ENCODE measurements around the gene SYDE2. TPM values are rescaled to one million over a fixed set of nuclear protein-coding genes. Genes with fewer than 3 reads are reported as not detected.
"Not testable (repeated sequence)": the region's sequence is repeated elsewhere in the genome, so short reads cannot be mapped to it uniquely, and the experiment has no call there.

SYDE2 gene, protein sequence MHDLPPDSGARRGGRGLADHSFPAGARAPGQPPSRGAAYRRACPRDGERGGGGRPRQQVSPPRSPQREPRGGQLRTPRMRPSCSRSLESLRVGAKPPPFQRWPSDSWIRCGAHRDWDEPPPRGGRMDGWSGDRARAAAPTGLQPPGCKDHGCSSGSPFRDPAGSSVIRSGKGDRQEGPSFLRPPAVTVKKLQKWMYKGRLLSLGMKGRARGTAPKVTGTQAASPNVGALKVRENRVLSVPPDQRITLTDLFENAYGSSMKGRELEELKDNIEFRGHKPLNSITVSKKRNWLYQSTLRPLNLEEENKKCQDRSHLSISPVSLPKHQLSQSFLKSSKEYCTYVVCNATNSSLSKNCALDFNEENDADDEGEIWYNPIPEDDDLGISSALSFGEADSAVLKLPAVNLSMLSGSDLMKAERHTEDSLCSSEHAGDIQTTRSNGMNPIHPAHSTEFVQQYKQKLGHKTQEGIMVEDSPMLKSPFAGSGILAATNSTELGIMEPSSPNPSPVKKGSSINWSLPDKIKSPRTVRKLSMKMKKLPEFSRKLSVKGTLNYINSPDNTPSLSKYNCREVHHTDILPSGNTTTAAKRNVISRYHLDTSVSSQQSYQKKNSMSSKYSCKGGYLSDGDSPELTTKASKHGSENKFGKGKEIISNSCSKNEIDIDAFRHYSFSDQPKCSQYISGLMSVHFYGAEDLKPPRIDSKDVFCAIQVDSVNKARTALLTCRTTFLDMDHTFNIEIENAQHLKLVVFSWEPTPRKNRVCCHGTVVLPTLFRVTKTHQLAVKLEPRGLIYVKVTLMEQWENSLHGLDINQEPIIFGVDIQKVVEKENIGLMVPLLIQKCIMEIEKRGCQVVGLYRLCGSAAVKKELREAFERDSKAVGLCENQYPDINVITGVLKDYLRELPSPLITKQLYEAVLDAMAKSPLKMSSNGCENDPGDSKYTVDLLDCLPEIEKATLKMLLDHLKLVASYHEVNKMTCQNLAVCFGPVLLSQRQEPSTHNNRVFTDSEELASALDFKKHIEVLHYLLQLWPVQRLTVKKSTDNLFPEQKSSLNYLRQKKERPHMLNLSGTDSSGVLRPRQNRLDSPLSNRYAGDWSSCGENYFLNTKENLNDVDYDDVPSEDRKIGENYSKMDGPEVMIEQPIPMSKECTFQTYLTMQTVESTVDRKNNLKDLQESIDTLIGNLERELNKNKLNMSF
- 1 to 10 TPM; 4.5 to 9.2 (median 5.8) TPM for total RNA-seq
- total RNA-seq (2013), result 8.1 TPM
- 7.0 to 21.7 (median 11.7) reads per million in 29 experiments for total RNA-seq

DNA sequence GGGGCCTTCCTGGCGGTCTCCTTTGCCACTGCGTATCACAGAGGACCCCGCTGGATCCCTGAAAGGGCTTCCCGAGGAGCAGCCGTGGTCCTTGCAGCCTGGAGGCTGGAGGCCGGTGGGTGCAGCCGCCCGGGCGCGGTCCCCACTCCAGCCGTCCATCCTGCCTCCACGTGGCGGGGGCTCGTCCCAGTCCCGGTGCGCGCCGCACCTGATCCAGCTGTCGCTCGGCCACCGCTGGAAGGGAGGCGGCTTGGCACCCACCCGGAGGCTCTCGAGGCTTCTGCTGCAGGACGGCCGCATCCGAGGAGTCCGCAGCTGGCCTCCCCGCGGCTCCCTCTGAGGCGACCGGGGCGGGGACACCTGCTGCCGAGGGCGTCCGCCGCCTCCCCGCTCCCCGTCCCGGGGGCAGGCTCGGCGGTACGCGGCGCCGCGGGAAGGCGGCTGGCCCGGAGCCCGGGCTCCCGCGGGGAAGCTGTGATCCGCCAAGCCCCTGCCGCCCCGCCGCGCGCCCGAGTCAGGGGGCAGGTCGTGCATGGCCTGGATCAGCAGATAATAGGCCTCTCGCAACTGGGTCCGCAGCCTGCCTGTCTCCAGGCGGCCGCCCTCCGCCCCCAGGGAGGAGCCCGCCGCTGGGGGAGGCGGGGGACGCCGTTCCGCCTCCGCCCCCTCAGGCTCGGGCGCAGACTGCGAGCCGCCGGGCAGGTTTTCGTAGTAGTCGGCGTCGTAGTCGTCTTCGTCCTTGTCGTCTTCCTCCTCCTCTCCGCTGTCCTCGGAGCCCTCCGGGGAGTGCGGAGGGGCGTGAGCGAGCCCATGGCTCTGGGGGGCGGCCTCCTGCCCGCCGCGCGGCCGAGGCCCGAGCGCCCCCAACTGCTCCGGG, at the start of gene SYDE2:
Gene SYDE2, minus strand, starts transcription at position 554 of the 877 bp plus-strand sequence. Its CDS starts 20 bp downstream, at position 534.
- H3K27me3 ChIP-seq (replicated peaks in 1 of 2; ENCODE audit: control insufficient read depth in 2 of 2, extremely low read depth in 1 of 2, insufficient read depth in 2 of 2, low read length in 1 of 2), result peaks cover 5 to 17% of the 10 kb centered on the region in 2 experiments

DNA sequence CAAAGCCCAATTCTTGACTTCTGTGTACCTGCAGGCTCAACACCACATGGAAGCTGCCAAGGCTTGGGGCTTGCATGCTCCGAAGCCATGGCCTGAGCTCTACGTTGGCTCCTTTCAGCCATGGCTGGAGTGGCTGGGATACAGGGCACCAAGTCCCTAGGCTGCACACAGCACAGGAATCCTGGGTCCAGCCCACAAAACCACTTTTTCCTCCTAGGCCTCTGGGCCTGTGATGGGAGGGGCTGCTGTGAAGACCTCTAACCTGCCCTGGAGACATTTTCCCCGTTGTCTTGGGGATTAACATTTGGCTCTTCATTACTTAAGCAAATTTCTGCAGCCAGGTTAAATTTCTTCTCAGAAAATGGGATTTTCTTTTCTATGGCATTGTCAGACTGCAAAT, 48.2 kb upstream of the SYDE2 start:
- Mint-ChIP-seq H3K4me1 (peaks cover 15 to 20% (median 15%) of the 10 kb centered on the region in 3 donors), H3K36me3 (peaks cover 23% of the 10 kb centered on the region)
- not testable (repeated sequence) for H3K9me3 ChIP-seq; H3K27me3 ChIP-seq (replicated peaks in 1 of 2; ENCODE audit: control insufficient read depth in 2 of 2, extremely low read depth in 1 of 2, insufficient read depth in 2 of 2, low read length in 1 of 2); H3K27me3 Mint-ChIP-seq; H3K4me3 Mint-ChIP-seq; DNase-seq; H3K27ac ChIP-seq (ENCODE audit: low read length); H3K9me3 Mint-ChIP-seq; H3K4me3 ChIP-seq (ENCODE audit: control insufficient read depth in 1 of 2, extremely low read depth in 1 of 2, low read length in 1 of 2); H3K27ac Mint-ChIP-seq; H3K4me1 ChIP-seq (ENCODE audit: control insufficient read depth in 1 of 2, extremely low read depth in 1 of 2, insufficient read depth in 2 of 2, low read length in 2 of 2); ATAC-seq (replicated peaks in 1 of 4)
- H3K36me3 ChIP-seq (ENCODE audit: control insufficient read depth in 2 of 2, extremely low read depth in 1 of 2, insufficient read depth in 1 of 2, low read length in 1 of 2), result peaks cover 0 to 15% of the 10 kb centered on the region in 2 donors
- 100% methylated on average over 1 of the region's 3 CpGs for WGBS (ENCODE audit: insufficient coverage)
- CTCF ChIA-PET, result interaction anchor here in 1 of 2 donors (1.1 to 3.0 kb wide), 2 partner anchors 10 to 304 kb away, joined by 3 to 8 read pairs; no protein-coding TSS in a partner anchor
- POLR2A ChIA-PET, result interaction anchor here in 1 of 2 donors (0.6 kb wide), 1 partner anchor 196 kb away, joined by 3 read pairs; no protein-coding TSS in a partner anchor

More for the DNA sequence above, at the start of gene SYDE2:
- H3K36me3 Mint-ChIP-seq, result peaks cover 3% of the 10 kb centered on the region
- WGBS (ENCODE audit: insufficient coverage), result under 1% methylated on average over 99 of the region's 99 CpGs
- H3K9me3 Mint-ChIP-seq, result no peaks in the 10 kb centered on the region
- Histone ChIP-seq H3K27ac (ENCODE audit: low read length) (peak within 1 kb of the TSS; percentile 49), H3K4me3 (ENCODE audit: control insufficient read depth in 1 of 2, extremely low read depth in 1 of 2, low read length in 1 of 2) (peak within 1 kb of the TSS; percentile 63 to 68), H3K9me3 (no peaks in the 10 kb centered on the region), H3K4me1 (ENCODE audit: control insufficient read depth in 1 of 2, extremely low read depth in 1 of 2, insufficient read depth in 2 of 2, low read length in 2 of 2) (peaks cover 3 to 10% of the 10 kb centered on the region in 2 experiments), H3K36me3 (ENCODE audit: control insufficient read depth in 2 of 2, extremely low read depth in 1 of 2, insufficient read depth in 1 of 2, low read length in 1 of 2) (no peaks in the 10 kb centered on the region)
- peak; percentile 64 to 88 (median 77) for DNase-seq
- CTCF ChIA-PET, result interaction anchor here (0.6 to 1.7 kb wide), 9 partner anchors 9 to 151 kb away, joined by 3 to 7 read pairs (median 4); partner anchors contain the start of gene C1orf52 (in 1 of the 2)
- peaks cover 41 to 47% (median 44%) of the 10 kb centered on the region in 3 donors for H3K4me1 Mint-ChIP-seq
- POLR2A ChIA-PET, result interaction anchor here in 1 of 2 donors (0.5 to 1.0 kb wide), 5 partner anchors 9 to 497 kb away, joined by 3 to 24 read pairs (median 4); partner anchors contain the start of gene BCL10
- peak; percentile 82 to 88 (median 84) for ATAC-seq (replicated peaks in 1 of 4)
- peak within 1 kb of the TSS; percentile 96 to 98 (median 98) for H3K4me3 Mint-ChIP-seq
- peaks cover 0 to 8% of the 10 kb centered on the region in 2 donors for H3K27me3 Mint-ChIP-seq
- H3K27ac Mint-ChIP-seq, result peak within 1 kb of the TSS; percentile 98 to 99

GRCh38 chr1:85245891-85246290, 45.1 kb upstream of the SYDE2 start:
- H3K4me3 Mint-ChIP-seq, result no peak overlapping the region
- Histone ChIP-seq H3K4me1 (ENCODE audit: control insufficient read depth in 1 of 2, extremely low read depth in 1 of 2, insufficient read depth in 2 of 2, low read length in 2 of 2) (no peaks in the 10 kb centered on the region), H3K9me3 (no peaks in the 10 kb centered on the region), H3K27me3 (replicated peaks in 1 of 2; ENCODE audit: control insufficient read depth in 2 of 2, extremely low read depth in 1 of 2, insufficient read depth in 2 of 2, low read length in 1 of 2) (no peaks in the 10 kb centered on the region), H3K27ac (ENCODE audit: low read length) (no peak overlapping the region), H3K36me3 (ENCODE audit: control insufficient read depth in 2 of 2, extremely low read depth in 1 of 2, insufficient read depth in 1 of 2, low read length in 1 of 2) (peaks cover 0 to 1% of the 10 kb centered on the region in 2 donors), H3K4me3 (ENCODE audit: control insufficient read depth in 1 of 2, extremely low read depth in 1 of 2, low read length in 1 of 2) (no peak overlapping the region)
- peaks cover 4 to 15% (median 4%) of the 10 kb centered on the region in 3 donors for H3K4me1 Mint-ChIP-seq
- CTCF ChIA-PET, result interaction anchor here in 1 of 2 donors (1.7 kb wide), 1 partner anchor 14 kb away, joined by 5 read pairs; the partner anchor contains the start of gene C1orf52
- POLR2A ChIA-PET, result no interaction called here
- WGBS (ENCODE audit: insufficient coverage), result 86% methylated on average over 1 of the region's 1 CpG
- peaks cover 13% of the 10 kb centered on the region for H3K36me3 Mint-ChIP-seq
- H3K27ac Mint-ChIP-seq, result no peak overlapping the region
- DNase-seq (no peak), ATAC-seq (replicated peaks in 1 of 4) (no peak)
- H3K27me3 Mint-ChIP-seq, result no peaks in the 10 kb centered on the region
- no peaks in the 10 kb centered on the region for H3K9me3 Mint-ChIP-seq

GRCh38 chr1:85245456-85245855, 44.6 kb upstream of the SYDE2 start:
- Histone ChIP-seq H3K27me3 (replicated peaks in 1 of 2; ENCODE audit: control insufficient read depth in 2 of 2, extremely low read depth in 1 of 2, insufficient read depth in 2 of 2, low read length in 1 of 2) (no peaks in the 10 kb centered on the region), H3K4me1 (ENCODE audit: control insufficient read depth in 1 of 2, extremely low read depth in 1 of 2, insufficient read depth in 2 of 2, low read length in 2 of 2) (peaks cover 0 to 1% of the 10 kb centered on the region in 2 experiments), H3K4me3 (ENCODE audit: control insufficient read depth in 1 of 2, extremely low read depth in 1 of 2, low read length in 1 of 2) (no peak overlapping the region), H3K36me3 (ENCODE audit: control insufficient read depth in 2 of 2, extremely low read depth in 1 of 2, insufficient read depth in 1 of 2, low read length in 1 of 2) (no peaks in the 10 kb centered on the region), H3K27ac (ENCODE audit: low read length) (no peak overlapping the region), H3K9me3 (no peaks in the 10 kb centered on the region)
- Mint-ChIP-seq H3K9me3 (no peaks in the 10 kb centered on the region), H3K27ac (no peak overlapping the region), H3K36me3 (peaks cover 9% of the 10 kb centered on the region), H3K27me3 (no peaks in the 10 kb centered on the region), H3K4me1 (peaks cover 9 to 16% (median 9%) of the 10 kb centered on the region in 3 donors), H3K4me3 (no peak overlapping the region)
- ATAC-seq (replicated peaks in 1 of 4) (no peak), DNase-seq (no peak)
- ChIA-PET POLR2A (no interaction called here), CTCF (interaction anchor here (0.6 to 1.7 kb wide), 4 partner anchors 9 to 21 kb away, joined by 3 to 6 read pairs (median 4); partner anchors contain the start of gene C1orf52 (in 1 of the 2))
- no CpG with 5 or more reads among the region's 1 CpG for WGBS (ENCODE audit: insufficient coverage)

DNA sequence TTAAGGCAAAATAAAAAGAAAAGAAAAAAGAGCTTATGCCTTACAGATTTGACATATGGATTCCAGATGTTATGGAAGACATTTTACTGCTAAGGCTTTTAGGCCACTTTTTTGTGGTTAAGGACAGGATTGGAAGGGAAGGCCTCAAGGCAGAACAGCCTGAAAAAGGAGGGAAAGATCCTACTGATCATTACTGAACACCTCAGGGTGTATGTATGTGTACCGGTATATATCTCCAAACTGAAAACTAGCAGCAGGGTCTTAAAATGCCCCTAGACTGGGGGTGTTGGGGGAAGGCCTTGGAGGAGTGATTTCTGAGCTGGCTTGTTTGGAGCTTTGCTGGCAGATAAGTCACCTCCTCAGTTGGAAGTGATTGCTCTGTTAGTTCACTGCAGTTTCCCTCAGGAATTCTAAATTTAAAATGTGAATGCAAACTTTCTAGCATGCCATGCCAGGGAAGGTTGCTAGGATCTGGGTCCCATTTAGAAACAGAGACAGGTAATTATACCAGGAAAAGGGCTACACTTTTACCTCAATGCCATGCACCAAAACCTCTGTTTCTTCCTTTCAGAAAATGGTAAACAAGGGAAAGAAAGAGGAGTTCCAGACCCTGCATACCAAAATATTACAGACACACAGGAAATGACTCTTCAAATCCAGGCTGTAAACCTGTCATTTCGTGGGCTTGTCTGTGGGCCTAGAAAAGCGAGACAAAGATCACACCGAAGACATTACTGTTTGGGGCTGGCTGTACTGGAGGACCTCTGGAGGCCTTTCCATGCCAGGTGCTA, 43.6 kb upstream of the SYDE2 start:
- no peak for ATAC-seq (replicated peaks in 1 of 4)
- peaks cover 12 to 15% (median 12%) of the 10 kb centered on the region in 3 donors for H3K4me1 Mint-ChIP-seq
- ChIA-PET POLR2A (no interaction called here), CTCF (interaction anchor here (0.6 to 1.7 kb wide), 5 partner anchors 10 to 239 kb away, joined by 3 to 6 read pairs (median 3); partner anchors contain the start of gene C1orf52 (in 1 of the 2))
- no peaks in the 10 kb centered on the region for H3K27me3 Mint-ChIP-seq
- no peak overlapping the region for H3K27ac Mint-ChIP-seq
- no peak overlapping the region for H3K4me3 Mint-ChIP-seq
- no peaks in the 10 kb centered on the region for H3K9me3 Mint-ChIP-seq
- Histone ChIP-seq H3K27ac (ENCODE audit: low read length) (no peak overlapping the region), H3K9me3 (no peaks in the 10 kb centered on the region), H3K4me1 (ENCODE audit: control insufficient read depth in 1 of 2, extremely low read depth in 1 of 2, insufficient read depth in 2 of 2, low read length in 2 of 2) (peaks cover 0 to 2% of the 10 kb centered on the region in 2 experiments), H3K27me3 (replicated peaks in 1 of 2; ENCODE audit: control insufficient read depth in 2 of 2, extremely low read depth in 1 of 2, insufficient read depth in 2 of 2, low read length in 1 of 2) (no peaks in the 10 kb centered on the region), H3K36me3 (ENCODE audit: control insufficient read depth in 2 of 2, extremely low read depth in 1 of 2, insufficient read depth in 1 of 2, low read length in 1 of 2) (no peaks in the 10 kb centered on the region), H3K4me3 (ENCODE audit: control insufficient read depth in 1 of 2, extremely low read depth in 1 of 2, low read length in 1 of 2) (no peak overlapping the region)
- WGBS (ENCODE audit: insufficient coverage), result 54% methylated on average over 3 of the region's 4 CpGs
- no peak for DNase-seq
- peaks cover 2% of the 10 kb centered on the region for H3K36me3 Mint-ChIP-seq
